ENCODE data around the gene BMPR1B.

Gene BMPR1B

GRCh38 chr4:94976371-94977011 is 218.7 kb downstream of the BMPR1B start:
- no peak overlapping the region for H3K27ac ChIP-seq (ENCODE audit: poor library complexity, severe bottlenecking)
- H3K4me3 ChIP-seq (ENCODE audit: severe bottlenecking) = no peak overlapping the region

GRCh38 chr4:94978904-94979303 is 221.1 kb downstream of the BMPR1B start:
- ATAC-seq (ENCODE audit: low read depth) = no peak
- H3K27ac ChIP-seq (ENCODE audit: poor library complexity, severe bottlenecking) = no peak overlapping the region
- H3K4me3 ChIP-seq (ENCODE audit: severe bottlenecking) = no peak overlapping the region
- no peaks in the 10 kb centered on the region for H3K36me3 ChIP-seq (ENCODE audit: low read depth)
- H3K4me1 ChIP-seq (ENCODE audit: insufficient read depth, poor library complexity, severe bottlenecking) = no peaks in the 10 kb centered on the region
- no peak for DNase-seq (ENCODE audit: low spot score)
- TF ChIP-seq CTCF (IDR thresholded peaks at IDR 0.05; ENCODE audit: poor library complexity, severe bottlenecking) = no peak
- H3K9me3 ChIP-seq (ENCODE audit: severe bottlenecking) = no peaks in the 10 kb centered on the region
- no peaks in the 10 kb centered on the region for H3K27me3 ChIP-seq (ENCODE audit: insufficient read depth, poor library complexity, severe bottlenecking)

More at GRCh38 chr4:94976371-94977011, 218.7 kb downstream of the BMPR1B start:
- no peaks in the 10 kb centered on the region for H3K4me1 ChIP-seq (ENCODE audit: insufficient read depth, poor library complexity, severe bottlenecking)
- no peaks in the 10 kb centered on the region for H3K36me3 ChIP-seq (ENCODE audit: low read depth)
- no peaks in the 10 kb centered on the region for H3K9me3 ChIP-seq (ENCODE audit: severe bottlenecking)
- ATAC-seq (ENCODE audit: low read depth) (no peak), DNase-seq (ENCODE audit: low spot score) (no peak)
- TF ChIP-seq CTCF (IDR thresholded peaks at IDR 0.05; ENCODE audit: poor library complexity, severe bottlenecking) = no peak
- H3K27me3 ChIP-seq (ENCODE audit: insufficient read depth, poor library complexity, severe bottlenecking) = no peaks in the 10 kb centered on the region

- no peak overlapping the region for H3K27ac ChIP-seq (ENCODE audit: poor library complexity, severe bottlenecking)
- no peaks in the 10 kb centered on the region for H3K4me1 ChIP-seq (ENCODE audit: insufficient read depth, poor library complexity, severe bottlenecking)
- TF ChIP-seq CTCF (IDR thresholded peaks at IDR 0.05; ENCODE audit: poor library complexity, severe bottlenecking) = no peak
- H3K9me3 ChIP-seq (ENCODE audit: severe bottlenecking) = no peaks in the 10 kb centered on the region
- no peak overlapping the region for H3K4me3 ChIP-seq (ENCODE audit: severe bottlenecking)
- ATAC-seq (ENCODE audit: low read depth) (no peak), DNase-seq (ENCODE audit: low spot score) (no peak)
- H3K36me3 ChIP-seq (ENCODE audit: low read depth) = no peaks in the 10 kb centered on the region
- no peaks in the 10 kb centered on the region for H3K27me3 ChIP-seq (ENCODE audit: insufficient read depth, poor library complexity, severe bottlenecking)
Measured at GRCh38 chr4:94979621-94980020, 221.9 kb downstream of the BMPR1B start.

- no peaks in the 10 kb centered on the region for H3K4me1 ChIP-seq (ENCODE audit: insufficient read depth, poor library complexity, severe bottlenecking)
- H3K36me3 ChIP-seq (ENCODE audit: low read depth) = no peaks in the 10 kb centered on the region
- ATAC-seq (ENCODE audit: low read depth) (no peak), DNase-seq (ENCODE audit: low spot score) (no peak)
- no peak for TF ChIP-seq CTCF (IDR thresholded peaks at IDR 0.05; ENCODE audit: poor library complexity, severe bottlenecking)
- H3K27me3 ChIP-seq (ENCODE audit: insufficient read depth, poor library complexity, severe bottlenecking) = no peaks in the 10 kb centered on the region
- no peak overlapping the region for H3K27ac ChIP-seq (ENCODE audit: poor library complexity, severe bottlenecking)
- H3K9me3 ChIP-seq (ENCODE audit: severe bottlenecking) = no peaks in the 10 kb centered on the region
- H3K4me3 ChIP-seq (ENCODE audit: severe bottlenecking) = no peak overlapping the region
Measured at GRCh38 chr4:94995684-94996394, 238.1 kb downstream of the BMPR1B start.
